ENCODE data around the gene NGB. TPM values are rescaled to one million over a fixed set of nuclear protein-coding genes. Genes with fewer than 3 reads are reported as not detected.
"Not testable (repeated sequence)": the region's sequence is repeated elsewhere in the genome, so short reads cannot be mapped to it uniquely, and the experiment has no call there.

NGB gene
- not detected for total RNA-seq
- long read RNA-seq, result 0 reads

- no peak for ATAC-seq
- no peak for DNase-seq (ENCODE audit: missing footprints)
- intact Hi-C loops (cut with DNase I), result no loop called here
Measured at GRCh38 chr14:77271113-77271710, at the start of gene NGB. TSS of gene NGB (minus strand) at chr14:77271206. CDS start at chr14:77270937, 269 bp downstream.

- DNase-seq (ENCODE audit: missing footprints) (peak; percentile 97), ATAC-seq (peak; percentile 85)
- intact Hi-C loops (cut with DNase I), result loop anchor here (2.0 to 5.0 kb wide), 3 partner anchors 57 to 508 kb away; partner anchors contain the start of genes ANGEL1, SAMD15, TMED8 and VIPAS39
Measured at GRCh38 chr14:77320238-77320935, 49.4 kb upstream of the NGB start, which contains the start of gene POMT2. TSS of gene POMT2 (minus strand) at chr14:77320883. CDS start at chr14:77320681, 202 bp downstream.

- intact Hi-C loops (cut with DNase I), result loop anchor here (5.0 kb wide), 1 partner anchor 442 kb away; no protein-coding TSS in a partner anchor
- DNase-seq (ENCODE audit: missing footprints), result no peak
- ATAC-seq, result no peak
Measured at GRCh38 chr14:77319422-77319821, 48.4 kb upstream of the NGB start.

- not testable (repeated sequence) for DNase-seq (ENCODE audit: missing footprints); ATAC-seq
- intact Hi-C loops (cut with DNase I), result loop anchor here (5.0 kb wide), 1 partner anchor 441 kb away; no protein-coding TSS in a partner anchor
Measured at GRCh38 chr14:77318756-77319155, 47.8 kb upstream of the NGB start.

GRCh38 chr14:77318006-77318553 is 47.1 kb upstream of the NGB start:
- intact Hi-C loops (cut with DNase I), result loop anchor here (5.0 kb wide), 1 partner anchor 441 kb away; no protein-coding TSS in a partner anchor
- ATAC-seq (no peak), DNase-seq (ENCODE audit: missing footprints) (no peak)

GRCh38 chr14:77316872-77317301 is 45.9 kb upstream of the NGB start:
- ATAC-seq, result no peak
- DNase-seq (ENCODE audit: missing footprints), result no peak
- intact Hi-C loops (cut with DNase I), result loop anchor here (1.0 to 5.0 kb wide), 2 partner anchors 165 to 440 kb away; no protein-coding TSS in a partner anchor

- intact Hi-C loops (cut with DNase I), result loop anchor here (1.0 to 5.0 kb wide), 2 partner anchors 164 to 439 kb away; no protein-coding TSS in a partner anchor
- ATAC-seq (no peak), DNase-seq (ENCODE audit: missing footprints) (no peak)
Measured at GRCh38 chr14:77316195-77316505, 45.1 kb upstream of the NGB start.

- DNase-seq (ENCODE audit: missing footprints), result no peak
- intact Hi-C loops (cut with DNase I), result loop anchor here (5.0 kb wide), 1 partner anchor 437 kb away; no protein-coding TSS in a partner anchor
- no peak for ATAC-seq
Measured at GRCh38 chr14:77314539-77315457, 43.8 kb upstream of the NGB start.

GRCh38 chr14:77314043-77314442 is 43.0 kb upstream of the NGB start:
- intact Hi-C loops (cut with DNase I), result no loop called here
- no peak for DNase-seq (ENCODE audit: missing footprints)
- ATAC-seq, result no peak

GRCh38 chr14:77313371-77313770 is 42.4 kb upstream of the NGB start:
- no peak for DNase-seq (ENCODE audit: missing footprints)
- intact Hi-C loops (cut with DNase I), result no loop called here
- ATAC-seq, result no peak

- no peak for ATAC-seq
- intact Hi-C loops (cut with DNase I), result no loop called here
- no peak for DNase-seq (ENCODE audit: missing footprints)
Measured at GRCh38 chr14:77311217-77311616, 40.2 kb upstream of the NGB start.

GRCh38 chr14:77310026-77310425 is 39.0 kb upstream of the NGB start:
- ATAC-seq (no peak), DNase-seq (ENCODE audit: missing footprints) (no peak)
- intact Hi-C loops (cut with DNase I), result no loop called here

GRCh38 chr14:77309131-77309530 is 38.1 kb upstream of the NGB start:
- DNase-seq (ENCODE audit: missing footprints), result no peak
- ATAC-seq, result no peak
- intact Hi-C loops (cut with DNase I), result no loop called here

GRCh38 chr14:77306851-77307496 is 36.0 kb upstream of the NGB start:
- intact Hi-C loops (cut with DNase I), result no loop called here
- ATAC-seq, result no peak
- DNase-seq (ENCODE audit: missing footprints), result no peak

- intact Hi-C loops (cut with DNase I), result no loop called here
- no peak for ATAC-seq
- no peak for DNase-seq (ENCODE audit: missing footprints)
Measured at GRCh38 chr14:77306416-77306815, 35.4 kb upstream of the NGB start.

GRCh38 chr14:77305696-77306095 is 34.7 kb upstream of the NGB start:
- ATAC-seq, result no peak
- intact Hi-C loops (cut with DNase I), result no loop called here
- no peak for DNase-seq (ENCODE audit: missing footprints)

- DNase-seq (ENCODE audit: missing footprints) (no peak), ATAC-seq (no peak)
- intact Hi-C loops (cut with DNase I), result no loop called here
Measured at GRCh38 chr14:77303417-77304156, 32.6 kb upstream of the NGB start.

- no peak for DNase-seq (ENCODE audit: missing footprints)
- ATAC-seq, result no peak
- intact Hi-C loops (cut with DNase I), result no loop called here
Measured at GRCh38 chr14:77302926-77303325, 31.9 kb upstream of the NGB start.

Measured in Right ventricle myocardium inferior (tissue), 1 donor.